ENCODE results near the gene FBL.
"Not testable (repeated sequence)": the region's sequence is repeated elsewhere in the genome, so short reads cannot be mapped to it uniquely, and the experiment has no call there.

Gene FBL

DNA sequence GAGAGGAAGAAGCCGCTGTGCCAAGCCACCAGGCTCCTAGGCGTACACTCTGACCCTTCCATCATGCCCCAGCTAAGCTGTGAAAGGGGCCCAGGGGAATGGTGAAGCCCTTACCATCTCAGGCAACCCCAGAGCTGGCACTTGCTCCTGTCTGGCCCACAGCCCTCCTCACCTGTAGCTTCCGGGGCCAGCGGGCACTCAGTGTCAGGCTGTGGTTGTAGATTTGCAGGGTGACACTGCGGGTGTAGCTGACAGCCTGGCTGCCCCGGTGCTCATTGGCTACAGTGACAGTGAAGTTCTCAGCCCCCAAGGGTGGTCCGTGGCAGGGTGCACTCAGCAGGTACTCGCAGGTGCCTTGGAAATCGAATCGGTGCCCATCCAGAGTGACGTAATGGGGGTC is 30.3 kb upstream of the FBL start:
- not testable (repeated sequence) for DNase-seq

DNA sequence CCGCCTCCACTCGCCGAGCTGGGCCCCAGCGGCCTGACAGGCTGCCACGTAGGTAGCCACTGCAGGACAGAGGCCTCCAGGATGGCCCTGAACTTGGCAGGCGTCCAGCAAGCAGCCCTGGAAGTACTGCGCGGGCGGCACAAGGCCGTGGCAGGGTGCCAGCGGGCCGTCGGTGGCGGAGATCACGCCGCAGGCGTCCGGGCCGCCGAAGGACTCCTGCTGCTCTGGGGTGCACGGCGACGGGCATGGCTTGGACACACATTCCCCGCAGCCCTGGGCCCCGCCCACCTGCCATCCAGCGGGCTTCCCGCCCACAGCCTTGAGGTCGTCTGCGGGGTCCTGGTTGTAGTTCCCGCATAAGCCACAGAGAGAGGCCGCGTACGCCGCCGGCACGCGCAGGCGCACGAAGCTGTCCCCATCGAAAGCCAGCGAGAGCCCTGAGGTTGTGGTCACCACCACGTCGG is 29.3 kb upstream of the FBL start:
- DNase-seq, result not testable (repeated sequence)

DNA sequence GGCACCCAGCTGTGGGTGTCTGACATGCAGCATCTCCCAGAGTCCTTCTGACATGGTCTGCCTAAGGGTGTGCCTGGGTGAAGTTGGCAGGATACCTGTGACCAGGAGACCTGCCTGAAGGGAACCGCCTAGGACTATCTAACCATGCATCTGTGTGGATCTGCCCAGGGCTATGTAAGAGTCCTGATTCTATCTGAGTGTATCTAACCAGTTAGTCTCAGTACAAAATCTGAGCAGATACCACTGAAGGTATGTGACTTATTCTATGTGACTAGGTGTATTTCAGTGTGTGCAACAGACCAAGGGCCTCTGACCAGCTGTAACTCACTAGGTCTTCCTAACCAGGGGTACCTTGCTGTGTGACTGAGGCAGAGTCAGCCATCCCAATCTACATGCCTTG is 28.2 kb upstream of the FBL start:
- no peak for DNase-seq

GRCh38 chr19:39873385-39873784 is 27.2 kb upstream of the FBL start:
- DNase-seq, result no peak

DNA sequence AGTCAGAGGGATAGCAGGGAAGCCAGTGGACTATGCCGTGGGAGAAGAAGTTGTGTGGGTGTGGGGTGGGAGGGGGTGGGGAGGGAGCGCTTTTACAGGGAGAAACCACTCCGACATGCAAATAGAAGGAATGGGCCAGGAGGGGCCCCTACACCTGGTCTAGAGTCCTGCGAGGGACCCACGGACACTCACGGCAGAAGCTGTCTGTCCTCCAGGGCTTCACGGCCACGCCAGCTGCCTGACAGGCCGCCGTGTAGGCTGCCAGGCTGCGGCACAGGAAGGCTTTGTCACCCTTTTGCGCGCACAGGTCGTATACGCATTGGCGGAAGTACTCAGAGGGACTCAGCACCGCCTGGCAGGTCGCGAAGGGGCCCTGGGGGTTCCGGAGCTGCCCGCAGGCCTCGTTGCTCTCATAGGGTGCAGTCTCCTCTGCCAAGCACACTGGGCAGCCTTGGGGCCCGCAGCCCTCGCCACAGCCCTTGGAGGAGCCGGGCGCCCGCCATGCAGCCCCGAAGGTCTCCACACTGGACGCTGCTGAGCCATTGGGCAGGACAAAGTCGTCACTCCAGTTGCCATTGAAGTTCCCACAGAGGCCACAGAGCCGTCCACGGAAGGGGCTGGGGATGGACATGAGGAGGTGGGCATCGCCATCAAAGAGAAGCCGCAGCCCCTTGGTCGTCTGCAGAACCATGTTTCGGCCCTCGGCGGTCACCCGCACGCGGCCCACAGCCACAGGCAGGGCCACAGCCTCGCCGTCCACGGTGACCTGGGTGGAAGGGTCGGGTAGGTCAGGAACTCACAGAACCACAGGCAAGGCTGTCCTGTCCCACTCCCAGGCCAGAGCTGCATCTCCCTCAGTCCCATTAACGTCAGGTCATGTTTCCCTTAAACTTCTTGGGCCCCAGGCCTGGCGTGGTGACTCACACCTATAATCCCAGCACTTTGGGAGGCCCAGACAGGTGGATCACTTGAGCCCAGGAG is 26.0 kb upstream of the FBL start:
- no peak for DNase-seq

DNA sequence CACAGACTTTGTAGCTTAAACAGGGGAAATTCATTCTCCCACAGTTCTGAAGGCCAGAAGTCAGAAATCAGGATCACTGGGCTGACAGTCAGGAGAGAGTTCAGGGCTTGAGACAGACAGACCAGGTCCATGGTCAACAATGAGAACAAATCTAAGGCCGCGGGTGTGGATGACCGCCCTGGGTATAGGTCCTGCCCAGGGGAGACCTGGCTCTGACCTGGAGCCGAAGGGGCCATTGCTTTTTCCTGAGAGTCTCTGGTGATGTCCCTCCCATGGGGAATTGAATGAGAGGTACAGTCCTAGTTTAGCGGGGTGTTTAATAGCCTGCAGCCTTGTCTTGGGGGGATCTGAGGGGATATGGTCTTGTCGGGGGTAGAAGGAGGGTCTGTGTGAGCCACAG is 25.2 kb upstream of the FBL start:
- no peak for DNase-seq

DNA sequence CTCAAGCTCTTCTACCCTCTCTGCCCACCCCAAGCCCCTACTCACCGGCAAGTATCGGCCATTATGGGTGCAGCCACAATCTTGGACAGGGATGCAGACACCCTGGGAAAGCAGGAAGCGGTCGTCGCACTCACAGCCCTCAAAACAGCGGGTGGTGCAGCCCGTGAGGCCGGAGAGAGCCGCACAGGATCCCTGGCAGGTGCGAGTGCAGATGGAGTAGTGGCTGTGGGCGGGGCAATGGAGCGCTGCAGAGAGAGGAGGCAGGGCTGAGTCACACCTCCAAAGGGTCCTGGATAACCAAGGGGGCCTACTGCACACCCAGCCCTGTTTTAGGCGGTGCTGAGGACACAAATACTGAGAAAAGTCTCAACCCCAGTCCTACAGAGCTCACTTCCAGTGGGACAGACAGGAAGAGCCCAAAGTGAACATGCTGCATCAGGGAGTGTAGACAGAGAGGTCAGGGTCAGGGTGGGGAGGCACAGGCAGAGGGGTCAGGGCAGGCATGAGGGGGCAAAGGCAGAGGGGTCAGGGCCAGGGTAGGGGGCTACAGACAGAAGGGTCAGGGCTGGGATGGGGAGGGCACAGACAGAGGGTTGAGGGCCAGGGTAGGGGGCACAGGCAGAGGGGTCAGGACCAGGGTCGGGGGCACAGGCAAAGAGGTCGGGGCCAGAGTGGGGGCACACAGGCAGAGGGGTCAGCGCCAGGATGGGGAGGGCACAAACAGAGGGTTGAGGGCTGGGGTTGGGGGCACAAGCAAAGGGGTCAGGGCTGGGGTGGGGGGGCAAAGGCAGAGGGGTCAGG is 24.2 kb upstream of the FBL start:
- no peak for DNase-seq

- DNase-seq, result no peak
These were observed 21.8 kb upstream of the FBL start for GRCh38 chr19:39867952-39868351.

DNA sequence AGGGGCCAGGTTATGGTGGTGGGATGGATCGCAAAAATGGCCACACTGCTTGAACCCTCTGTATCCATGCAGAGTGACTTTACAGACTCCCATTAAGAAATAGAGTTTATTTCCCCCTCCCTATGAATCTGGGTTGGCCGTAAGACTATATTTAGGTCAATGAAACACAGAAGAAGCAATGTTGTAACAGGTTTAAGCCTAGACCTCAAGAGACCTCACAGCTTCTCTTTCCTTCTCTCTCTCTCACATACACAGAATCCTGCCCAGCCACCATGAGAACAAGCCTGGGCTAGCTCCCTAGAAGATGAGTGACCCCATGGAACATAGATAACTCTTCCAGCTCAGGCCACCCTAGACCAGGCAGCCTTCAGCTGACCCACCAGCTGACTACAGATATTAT is 21.0 kb upstream of the FBL start:
- DNase-seq, result no peak

DNA sequence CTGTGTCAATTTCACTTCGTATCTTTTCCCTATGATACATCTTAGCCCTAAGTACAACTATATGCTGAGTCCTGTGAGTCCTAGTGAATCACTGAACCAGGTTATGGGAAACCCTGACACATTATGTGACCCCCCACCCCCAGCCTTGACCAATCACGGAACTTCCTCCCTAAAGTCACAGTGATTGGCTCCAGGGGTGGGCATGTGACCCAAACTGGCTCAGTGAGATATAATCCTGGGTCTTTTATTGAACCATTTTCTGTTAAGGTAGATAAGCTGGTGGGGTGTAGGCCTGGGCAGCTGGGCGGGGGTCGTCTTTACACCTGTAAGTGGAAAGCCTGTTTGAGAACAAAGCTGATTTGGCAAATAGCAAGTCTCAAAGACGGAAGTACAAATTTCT is 19.8 kb upstream of the FBL start:
- DNase-seq, result no peak

DNA sequence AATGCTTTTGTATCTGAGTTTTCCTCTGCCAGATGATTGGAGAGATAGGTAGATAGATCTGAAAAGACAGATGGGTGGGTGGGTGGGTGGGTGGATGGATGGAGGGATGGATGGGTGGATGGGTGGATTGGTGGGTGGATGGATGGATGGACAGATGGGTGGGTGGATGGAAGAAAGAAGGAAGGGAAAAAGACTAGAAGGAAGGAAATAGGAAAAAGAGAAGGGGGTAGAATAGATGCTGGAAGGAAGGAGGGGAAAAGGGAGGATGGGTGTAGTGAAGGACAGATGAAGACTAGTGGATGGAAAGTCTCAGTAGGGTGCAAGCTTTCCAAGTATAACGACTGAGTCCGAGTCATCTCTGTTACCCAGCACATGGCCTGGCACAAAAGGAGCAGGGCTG is 19.0 kb upstream of the FBL start:
- DNase-seq, result no peak

DNA sequence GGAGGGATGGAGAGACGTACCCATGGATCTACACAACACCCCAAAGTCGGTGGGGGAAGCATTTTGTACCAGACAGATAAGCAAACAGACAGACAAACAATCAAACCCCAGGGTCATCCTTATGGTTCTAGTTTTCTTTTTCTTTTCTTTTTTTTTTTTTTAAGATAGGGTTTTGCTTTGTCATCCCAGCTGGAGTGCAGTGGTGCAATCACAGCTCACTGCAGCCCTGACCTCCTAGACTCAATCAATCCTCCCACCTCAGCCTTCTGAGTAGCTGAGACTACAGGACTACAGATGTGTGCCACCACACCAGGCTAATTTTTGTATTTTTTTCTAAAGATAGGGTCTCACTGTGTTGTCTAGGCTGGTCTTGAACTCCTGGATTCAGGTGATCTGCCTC is 17.9 kb upstream of the FBL start:
- DNase-seq, result no peak

DNA sequence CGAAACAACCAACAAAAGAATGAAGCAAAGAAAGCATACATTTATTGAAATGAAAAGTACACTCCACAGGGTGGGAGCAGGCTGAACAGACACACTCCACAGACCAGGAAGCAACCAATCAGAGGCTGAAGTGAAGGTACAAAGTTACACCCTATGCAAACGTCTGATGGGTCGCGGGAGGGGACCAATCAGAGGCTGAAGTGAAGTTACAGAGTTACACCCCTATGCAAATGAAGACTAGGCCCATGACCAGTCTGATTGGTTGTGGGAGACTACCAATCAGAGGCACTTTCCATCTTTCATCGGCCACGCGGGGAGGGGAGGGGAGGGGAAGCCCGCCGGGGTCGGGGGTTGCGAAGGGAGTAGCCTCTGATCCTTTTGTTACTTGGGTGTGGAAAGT is 12.4 kb upstream of the FBL start:
- no peak for DNase-seq

DNA sequence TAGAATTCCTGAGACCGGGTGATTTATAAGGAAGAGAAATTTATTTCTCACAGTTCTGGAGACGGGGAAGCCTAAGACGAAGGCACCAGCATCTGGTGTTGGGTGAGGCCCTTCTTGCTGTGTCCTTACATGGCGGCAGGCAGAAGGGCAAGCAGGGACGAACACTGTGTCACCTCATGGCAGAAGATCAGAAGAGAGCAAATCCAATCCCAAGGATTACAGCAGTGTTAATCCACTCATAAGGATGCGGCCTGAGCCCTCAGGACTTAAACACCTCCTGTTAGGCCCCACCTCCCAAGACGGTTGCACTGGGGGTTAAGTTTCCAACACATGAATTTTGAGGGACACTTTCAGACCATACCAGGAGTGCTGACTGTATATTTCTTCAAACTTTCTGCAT is 6.7 kb upstream of the FBL start:
- DNase-seq, result no peak

- no peak for DNase-seq
These were observed 4.7 kb upstream of the FBL start for GRCh38 chr19:39850892-39851291.

GRCh38 chr19:39848392-39848791 is 2.2 kb upstream of the FBL start:
- no peak for DNase-seq

- no peak for DNase-seq
These were observed 1.3 kb upstream of the FBL start for GRCh38 chr19:39847525-39847924.

DNA sequence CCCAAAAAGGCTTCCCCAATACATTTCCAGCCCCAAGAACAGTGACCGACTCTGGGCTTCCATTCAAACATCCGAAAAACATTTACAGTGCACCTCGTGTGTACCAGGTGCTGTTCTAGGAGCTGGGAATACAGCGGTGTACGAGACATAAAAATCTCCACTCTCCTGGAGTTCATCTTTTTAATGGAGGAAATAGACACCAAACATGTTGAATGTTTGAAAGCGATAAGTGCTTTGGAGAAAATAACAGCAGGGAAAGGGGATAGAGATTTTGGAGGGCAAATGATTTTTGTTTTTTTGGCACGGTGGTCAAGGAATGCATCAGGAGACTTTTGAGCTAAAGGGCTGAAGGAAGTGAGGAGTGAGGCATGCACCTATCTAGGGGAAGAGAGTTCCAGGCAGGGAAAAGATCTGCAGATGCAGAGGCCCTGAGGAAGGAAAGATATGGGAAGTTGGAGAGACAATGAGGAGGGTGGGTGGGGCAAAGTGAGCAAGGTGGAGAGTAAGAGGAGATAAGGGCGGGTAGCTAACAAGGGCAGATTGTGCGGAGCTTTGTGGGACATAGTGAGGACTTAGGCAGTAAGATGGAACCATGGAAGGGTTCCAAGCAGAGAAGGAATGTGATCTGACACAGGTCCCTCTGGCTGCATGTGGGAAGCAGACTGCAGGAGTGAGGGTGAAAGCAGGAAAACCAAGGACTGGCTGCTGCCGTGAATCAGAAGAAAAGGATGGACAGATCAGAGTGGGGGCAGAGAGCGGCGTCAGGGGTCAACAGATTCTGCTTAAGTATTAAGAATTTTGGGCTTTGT is 703 bp upstream of the FBL start:
- DNase-seq, result peak in 1 of 4 experiments; percentile 3

DNA sequence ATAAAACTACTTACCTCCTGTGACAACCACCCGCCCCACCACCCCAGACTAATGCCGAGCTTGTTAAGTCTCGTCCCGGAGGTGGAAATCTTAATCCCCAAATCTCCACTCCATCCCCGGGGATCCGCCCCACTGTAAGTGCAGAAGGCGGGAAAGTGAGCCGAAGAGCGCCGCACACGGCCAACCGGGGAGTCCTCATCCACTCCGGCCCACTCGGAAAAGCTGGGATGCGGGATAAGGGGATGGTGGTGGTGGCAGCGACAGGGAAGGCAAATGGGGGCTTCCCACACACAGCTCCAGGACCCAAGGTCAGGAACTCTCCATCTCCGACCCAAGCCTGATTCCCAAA is 621 bp downstream of the FBL start:
- DNase-seq, result peak in 3 of 4 experiments; percentile 7 to 26 (median 12)

DNA sequence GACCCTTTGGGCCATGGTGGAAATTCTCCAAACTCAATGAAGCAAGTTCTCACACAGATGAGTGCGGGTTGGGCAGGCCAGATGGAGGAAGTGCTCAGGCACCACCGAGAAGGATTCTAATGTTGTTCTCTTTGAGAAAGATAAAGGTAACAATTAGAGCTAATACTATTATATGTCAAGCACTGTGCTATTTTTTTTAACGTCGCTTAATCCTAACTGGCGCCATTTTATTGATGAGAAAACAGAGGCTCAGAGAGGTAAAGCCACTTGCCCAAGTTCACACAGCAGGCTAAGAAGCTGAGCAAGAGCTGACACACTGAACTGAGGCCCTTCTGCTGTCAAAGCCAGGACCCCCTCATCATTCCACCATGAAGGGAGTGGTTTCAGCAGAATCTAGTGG is 1.0 kb downstream of the FBL start:
- peak in 3 of 4 experiments; percentile 9 to 17 (median 17) for DNase-seq

DNA sequence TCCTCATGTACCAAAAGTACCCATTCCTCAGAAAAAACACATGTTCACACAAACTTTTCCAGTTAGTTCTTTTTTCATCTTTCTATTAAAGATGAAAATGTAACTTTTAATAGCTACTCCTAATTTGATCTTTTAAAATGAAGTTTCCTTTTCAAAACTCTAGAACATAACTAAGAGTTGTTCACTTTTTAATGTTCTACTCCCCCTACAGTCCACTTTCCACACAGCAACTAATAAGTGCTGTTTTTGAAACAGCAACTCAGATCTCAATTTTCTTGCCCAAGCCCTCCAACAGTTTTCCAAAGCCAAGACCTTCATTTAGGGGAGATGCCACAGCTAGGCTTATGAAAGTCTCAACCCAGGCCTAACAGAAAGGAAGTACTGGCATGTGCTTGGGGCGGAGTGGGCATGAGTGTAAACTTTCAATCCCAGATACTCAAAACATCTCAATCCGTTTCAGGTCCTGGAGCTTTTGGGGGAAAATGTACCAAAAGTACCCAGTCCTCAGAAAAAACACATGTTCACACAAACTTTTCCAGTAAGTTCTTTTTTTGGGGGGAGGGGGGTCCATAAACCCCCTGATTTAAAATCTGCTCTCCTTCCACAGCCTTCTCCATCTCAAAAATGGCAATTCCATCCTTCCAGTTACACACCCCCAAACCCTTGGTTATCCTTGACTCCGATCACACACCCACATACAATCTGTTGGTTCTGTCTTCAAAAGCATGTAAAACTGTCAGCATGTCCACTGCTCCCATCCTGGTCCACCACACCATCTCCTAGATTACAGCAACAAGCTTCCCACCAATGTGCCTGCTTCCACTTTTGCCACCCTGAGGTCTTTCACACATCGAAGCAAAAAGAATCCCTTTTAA is 2.0 kb downstream of the FBL start:
- DNase-seq, result peak; percentile 45 to 75 (median 66)

Data from suppressor macrophage (primary cell).